HG03045 (cell line): ENCODE measurements around the gene ACTR3C.
"Not testable (repeated sequence)": the region's sequence is repeated elsewhere in the genome, so short reads cannot be mapped to it uniquely, and the experiment has no call there.

Experiments used
- ATAC-seq: cut with Tn5 transposase; IDR thresholded peaks from one replicate; pipeline ENCODE4 v1.9.1; 2021; ENCODE audit warnings: mild to moderate bottlenecking, moderate library complexity; ENCODE audit not compliant: unreplicated experiment

Gene ACTR3C

GRCh38 chr7:150219941-150220658 is 103.2 kb downstream of the ACTR3C start:
- ATAC-seq: not testable (repeated sequence)

- ATAC-seq: not testable (repeated sequence)
Observed at GRCh38 chr7:150206848-150207247, 116.5 kb downstream of the ACTR3C start.

- ATAC-seq: not testable (repeated sequence)
Observed at GRCh38 chr7:150205866-150206265, 117.5 kb downstream of the ACTR3C start.

- ATAC-seq: not testable (repeated sequence)
Observed at GRCh38 chr7:150204577-150204976, 118.8 kb downstream of the ACTR3C start.

GRCh38 chr7:150202894-150203293 is 120.5 kb downstream of the ACTR3C start:
- not testable (repeated sequence) for ATAC-seq
